Astrocyte of the hippocampus (primary cell): ENCODE results near the gene GFM1.
"Not testable (repeated sequence)": the region's sequence is repeated elsewhere in the genome, so short reads cannot be mapped to it uniquely, and the experiment has no call there.

ENCODE experiments used
- DNase-seq: peaks from one replicate; pipeline ENCODE4 v3.0.0; 2011; ENCODE audit warnings: low read depth, low spot score

Gene GFM1

GRCh38 chr3:158678687-158679086 lies 34.4 kb downstream of the GFM1 start:
- no peak for DNase-seq

- peak; percentile 16 for DNase-seq
These were observed 35.2 kb downstream of the GFM1 start for GRCh38 chr3:158679547-158680000.

GRCh38 chr3:158680861-158681260 lies 36.5 kb downstream of the GFM1 start:
- no peak for DNase-seq

GRCh38 chr3:158683230-158683962 lies 39.1 kb downstream of the GFM1 start:
- DNase-seq = peak; percentile 21

GRCh38 chr3:158685159-158685558 lies 40.8 kb downstream of the GFM1 start:
- no peak for DNase-seq

GRCh38 chr3:158693866-158694456 lies 49.6 kb downstream of the GFM1 start:
- DNase-seq = not testable (repeated sequence)

- DNase-seq = peak; percentile 27
These were observed 52.3 kb downstream of the GFM1 start for GRCh38 chr3:158696618-158697017.

GRCh38 chr3:158700559-158700958 lies 56.2 kb downstream of the GFM1 start:
- peak; percentile 28 for DNase-seq

- DNase-seq = peak; percentile 37
These were observed 57.2 kb downstream of the GFM1 start for GRCh38 chr3:158701420-158702065.

GRCh38 chr3:158702815-158703481 lies 58.6 kb downstream of the GFM1 start:
- DNase-seq = peak; percentile 42

- DNase-seq = no peak
These were observed 59.2 kb downstream of the GFM1 start for GRCh38 chr3:158703566-158703965.

GRCh38 chr3:158709666-158710083 lies 65.3 kb downstream of the GFM1 start:
- DNase-seq = peak; percentile 98

- no peak for DNase-seq
These were observed 66.3 kb downstream of the GFM1 start for GRCh38 chr3:158710601-158711000.

- DNase-seq = peak; percentile 81
These were observed 67.6 kb downstream of the GFM1 start for GRCh38 chr3:158711886-158712285.

GRCh38 chr3:158712443-158712842 lies 68.1 kb downstream of the GFM1 start:
- DNase-seq = no peak

GRCh38 chr3:158713094-158713499 lies 68.8 kb downstream of the GFM1 start:
- DNase-seq = peak; percentile 59

GRCh38 chr3:158717576-158717975 lies 73.2 kb downstream of the GFM1 start:
- no peak for DNase-seq

- peak; percentile 95 for DNase-seq
These were observed 74.3 kb downstream of the GFM1 start for GRCh38 chr3:158718490-158719170.

- no peak for DNase-seq
These were observed 77.8 kb downstream of the GFM1 start for GRCh38 chr3:158722108-158722507.

- no peak for DNase-seq
These were observed 79.7 kb downstream of the GFM1 start for GRCh38 chr3:158723991-158724390.

GRCh38 chr3:158725348-158726011 lies 81.2 kb downstream of the GFM1 start:
- peak; percentile 91 for DNase-seq
